Measurements from ENCODE around the gene SLC43A2. TPM values are rescaled to one million over a fixed set of nuclear protein-coding genes. Genes with fewer than 3 reads are reported as not detected.

SLC43A2 gene
- total RNA-seq, 2 donors from 2014 or later, result 9.6 to 22.4 TPM

DNA sequence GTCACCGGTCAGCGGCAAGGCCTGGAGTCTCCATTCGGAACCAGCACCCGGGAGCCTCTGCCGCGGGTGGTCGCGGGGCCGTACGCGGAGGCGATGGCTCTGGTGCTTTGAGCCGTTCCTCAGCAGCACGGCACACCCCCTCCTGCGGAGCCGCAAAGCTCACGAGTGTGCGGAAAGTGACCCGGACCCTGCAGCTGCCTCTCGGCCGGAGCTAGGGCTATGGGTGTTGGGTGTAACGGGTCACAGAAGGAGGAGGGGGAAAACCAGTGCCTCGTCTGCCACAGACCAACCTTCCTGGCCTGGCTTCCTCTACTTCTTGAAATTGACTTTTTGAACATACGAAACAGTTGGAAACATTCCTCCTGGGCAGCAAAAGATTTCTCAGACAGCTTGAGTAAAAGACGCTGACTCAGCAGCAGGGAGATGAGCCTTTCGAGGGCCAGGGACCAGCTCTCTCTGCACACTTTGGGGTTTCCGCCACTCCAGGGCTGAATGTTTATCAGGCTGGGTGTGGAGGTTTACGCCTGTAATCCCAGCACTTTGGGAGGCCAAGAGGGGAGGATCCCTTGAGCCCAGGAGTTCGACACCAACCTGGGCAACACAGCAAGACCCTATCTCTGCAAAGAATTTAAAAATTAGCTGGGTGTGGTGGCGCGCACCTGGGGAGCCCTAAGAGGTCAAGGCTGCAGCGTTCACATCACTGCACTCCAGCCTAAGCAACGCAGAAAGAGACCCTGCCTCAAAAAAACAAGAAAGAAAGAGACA lies 39.6 kb downstream of the SLC43A2 start:
- no peak for TF ChIP-seq POLR2A (IDR thresholded peaks at IDR 0.05)
- TF ChIP-seq, protein P1, sequence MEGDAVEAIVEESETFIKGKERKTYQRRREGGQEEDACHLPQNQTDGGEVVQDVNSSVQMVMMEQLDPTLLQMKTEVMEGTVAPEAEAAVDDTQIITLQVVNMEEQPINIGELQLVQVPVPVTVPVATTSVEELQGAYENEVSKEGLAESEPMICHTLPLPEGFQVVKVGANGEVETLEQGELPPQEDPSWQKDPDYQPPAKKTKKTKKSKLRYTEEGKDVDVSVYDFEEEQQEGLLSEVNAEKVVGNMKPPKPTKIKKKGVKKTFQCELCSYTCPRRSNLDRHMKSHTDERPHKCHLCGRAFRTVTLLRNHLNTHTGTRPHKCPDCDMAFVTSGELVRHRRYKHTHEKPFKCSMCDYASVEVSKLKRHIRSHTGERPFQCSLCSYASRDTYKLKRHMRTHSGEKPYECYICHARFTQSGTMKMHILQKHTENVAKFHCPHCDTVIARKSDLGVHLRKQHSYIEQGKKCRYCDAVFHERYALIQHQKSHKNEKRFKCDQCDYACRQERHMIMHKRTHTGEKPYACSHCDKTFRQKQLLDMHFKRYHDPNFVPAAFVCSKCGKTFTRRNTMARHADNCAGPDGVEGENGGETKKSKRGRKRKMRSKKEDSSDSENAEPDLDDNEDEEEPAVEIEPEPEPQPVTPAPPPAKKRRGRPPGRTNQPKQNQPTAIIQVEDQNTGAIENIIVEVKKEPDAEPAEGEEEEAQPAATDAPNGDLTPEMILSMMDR (IDR thresholded peaks at IDR 0.05), result no peak
- Histone ChIP-seq H3K36me3 (replicated peaks in 1 of 2; ENCODE audit: insufficient read depth in 1 of 2, low read depth in 2 of 2) (no peaks in the 10 kb centered on the region), H3K4me1 (peaks cover 7% of the 10 kb centered on the region), H3K9me3 (no peaks in the 10 kb centered on the region), H3K4me3 (no peak overlapping the region), H3K27ac (peak overlapping the region in 1 of 4 donors; percentile 59), H3K27me3 (no peaks in the 10 kb centered on the region)
- peak in 1 of 4 donors; percentile 34 for DNase-seq
- no peak for ATAC-seq
- intact Hi-C loops (cut with DNase I), result no loop called here
- WGBS, 2 donors, result 88 to 89% methylated on average over 17 to 28 of the region's 33 CpGs

DNA sequence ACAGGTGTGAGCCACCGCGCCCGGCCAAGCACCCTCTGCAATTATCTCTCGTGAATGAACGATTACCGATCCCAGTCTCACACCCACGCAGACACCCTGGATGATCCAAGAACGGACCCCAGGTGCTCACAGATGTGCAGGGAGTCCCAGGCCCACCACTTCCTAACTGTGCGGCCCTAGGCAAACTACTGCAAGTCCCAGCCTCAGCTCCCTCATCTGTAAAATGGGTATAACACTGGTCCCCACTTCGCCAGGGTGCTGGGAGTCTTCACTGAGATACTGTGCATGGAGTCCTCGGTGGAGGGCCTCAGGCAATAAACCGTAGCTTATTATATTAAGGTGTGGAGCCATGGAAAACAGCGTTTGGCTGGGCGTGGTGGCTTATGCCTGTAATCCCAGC lies 44.5 kb downstream of the SLC43A2 start:
- no peak for DNase-seq
- intact Hi-C loops (cut with DNase I), result no loop called here
- no peak overlapping the region for H3K27ac ChIP-seq
- peaks cover 22% of the 10 kb centered on the region for H3K4me1 ChIP-seq
- no peak overlapping the region for H3K4me3 ChIP-seq
- ATAC-seq, result no peak
- no peaks in the 10 kb centered on the region for H3K36me3 ChIP-seq (replicated peaks in 1 of 2; ENCODE audit: insufficient read depth in 1 of 2, low read depth in 2 of 2)
- H3K9me3 ChIP-seq, result no peaks in the 10 kb centered on the region
- no peaks in the 10 kb centered on the region for H3K27me3 ChIP-seq
- TF ChIP-seq, protein P1 (IDR thresholded peaks at IDR 0.05), result no peak
- no peak for TF ChIP-seq POLR2A (IDR thresholded peaks at IDR 0.05)
- 95% methylated on average over 13 to 14 of the region's 14 CpGs for WGBS, 2 donors

DNA sequence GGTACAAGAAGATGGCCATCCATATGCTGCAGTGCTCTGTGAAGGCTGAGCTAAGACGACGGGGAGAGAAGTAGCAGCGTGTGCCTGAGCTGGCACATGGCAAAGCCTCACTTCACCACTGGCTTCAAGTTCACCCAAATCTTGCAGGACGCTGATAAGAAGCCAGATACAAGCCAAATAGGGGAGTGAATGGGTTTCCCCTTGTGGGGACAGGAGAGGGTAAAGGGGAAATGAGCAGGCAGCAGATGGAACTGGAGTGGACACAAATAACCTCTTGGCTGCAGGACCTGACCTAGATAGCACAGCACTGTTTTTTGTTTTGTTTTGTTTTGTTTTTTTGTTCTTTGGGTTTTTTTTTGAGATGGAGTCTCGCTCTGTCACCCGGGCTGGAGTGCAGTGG lies 45.1 kb downstream of the SLC43A2 start:
- peaks cover 23% of the 10 kb centered on the region for H3K4me1 ChIP-seq
- H3K9me3 ChIP-seq, result no peaks in the 10 kb centered on the region
- no peak for TF ChIP-seq POLR2A (IDR thresholded peaks at IDR 0.05)
- TF ChIP-seq, protein P1 (IDR thresholded peaks at IDR 0.05), result no peak
- WGBS, 2 donors, result 59 to 79% methylated on average over 6 of the region's 6 CpGs
- H3K27ac ChIP-seq, result no peak overlapping the region
- no peak for DNase-seq
- no peaks in the 10 kb centered on the region for H3K27me3 ChIP-seq
- no peak for ATAC-seq
- H3K36me3 ChIP-seq (replicated peaks in 1 of 2; ENCODE audit: insufficient read depth in 1 of 2, low read depth in 2 of 2), result no peaks in the 10 kb centered on the region
- intact Hi-C loops (cut with DNase I), result no loop called here
- no peak overlapping the region for H3K4me3 ChIP-seq

DNA sequence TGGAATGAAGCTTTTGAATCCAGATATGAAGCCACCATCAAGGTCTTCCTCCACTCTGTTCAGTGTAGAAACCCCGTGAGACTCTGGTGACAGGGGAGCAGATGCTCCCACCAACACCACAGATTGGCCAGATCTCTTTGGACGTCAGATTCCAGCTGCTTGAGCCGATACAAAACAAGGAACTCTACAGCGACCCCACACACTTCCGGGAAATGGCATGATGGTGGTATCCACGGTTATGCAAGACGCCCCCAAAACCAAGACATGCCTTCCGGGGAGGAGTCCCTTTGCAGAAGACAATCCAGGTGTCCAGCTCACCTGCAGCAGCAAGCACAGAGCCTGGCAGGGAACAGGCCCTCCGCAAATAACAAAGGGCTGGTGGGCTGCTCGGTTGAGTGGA lies 46.3 kb downstream of the SLC43A2 start:
- no peak for ATAC-seq
- intact Hi-C loops (cut with DNase I), result no loop called here
- no peak for TF ChIP-seq POLR2A (IDR thresholded peaks at IDR 0.05)
- TF ChIP-seq, protein P1 (IDR thresholded peaks at IDR 0.05), result no peak
- Histone ChIP-seq H3K4me3 (no peak overlapping the region), H3K27me3 (no peaks in the 10 kb centered on the region), H3K27ac (peak overlapping the region; percentile 32 to 92 (median 66)), H3K4me1 (peaks cover 34% of the 10 kb centered on the region), H3K36me3 (replicated peaks in 1 of 2; ENCODE audit: insufficient read depth in 1 of 2, low read depth in 2 of 2) (no peaks in the 10 kb centered on the region), H3K9me3 (no peaks in the 10 kb centered on the region)
- no peak for DNase-seq
- 82 to 89% methylated on average over 3 to 10 of the region's 10 CpGs for WGBS, 2 donors

Measured in body of pancreas (tissue), 4 donors.